NCI-H2171 treated with DMSO at 0.1 percent for 48 hours (cell line): ENCODE measurements around the gene LDLRAD3.

Experiments
- DNase-seq: peaks from one replicate; lab custom pipeline; 2025; lab: John Stamatoyannopoulos, UW

The LDLRAD3 gene

GRCh38 chr11:36213393-36213840 is 269.6 kb downstream of the LDLRAD3 start:
- no peak for DNase-seq

- no peak for DNase-seq
Measured at GRCh38 chr11:36214480-36214879, 270.6 kb downstream of the LDLRAD3 start.

GRCh38 chr11:36214976-36215692 is 271.3 kb downstream of the LDLRAD3 start:
- no peak for DNase-seq

- no peak for DNase-seq
Measured at GRCh38 chr11:36215693-36216060, 271.8 kb downstream of the LDLRAD3 start.

- no peak for DNase-seq
Measured at GRCh38 chr11:36216061-36216615, 272.3 kb downstream of the LDLRAD3 start.

- no peak for DNase-seq
Measured at GRCh38 chr11:36218283-36218921, 274.5 kb downstream of the LDLRAD3 start.

GRCh38 chr11:36219996-36220395 is 276.1 kb downstream of the LDLRAD3 start:
- DNase-seq, result no peak

- DNase-seq, result no peak
Measured at GRCh38 chr11:36222831-36223635, 279.2 kb downstream of the LDLRAD3 start.

- DNase-seq, result peak; percentile 76
Measured at GRCh38 chr11:36224209-36224882, 280.5 kb downstream of the LDLRAD3 start.

- no peak for DNase-seq
Measured at GRCh38 chr11:36227044-36227443, 283.2 kb downstream of the LDLRAD3 start.

- no peak for DNase-seq
Measured at GRCh38 chr11:36228689-36229088, 284.8 kb downstream of the LDLRAD3 start.

GRCh38 chr11:36229091-36229705 is 285.3 kb downstream of the LDLRAD3 start:
- peak; percentile 98 for DNase-seq

- DNase-seq, result peak; percentile 42
Measured at GRCh38 chr11:36230779-36231699, 287.2 kb downstream of the LDLRAD3 start.

GRCh38 chr11:36233204-36233603 is 289.3 kb downstream of the LDLRAD3 start:
- no peak for DNase-seq

- DNase-seq, result no peak
Measured at GRCh38 chr11:36234825-36235224, 291.0 kb downstream of the LDLRAD3 start.

GRCh38 chr11:36235750-36236149 is 291.9 kb downstream of the LDLRAD3 start:
- no peak for DNase-seq

- DNase-seq, result no peak
Measured at GRCh38 chr11:36237391-36237790, 293.5 kb downstream of the LDLRAD3 start.

GRCh38 chr11:36238036-36238631 is 294.3 kb downstream of the LDLRAD3 start:
- no peak for DNase-seq

GRCh38 chr11:36238881-36239280 is 295.0 kb downstream of the LDLRAD3 start:
- no peak for DNase-seq

GRCh38 chr11:36239636-36240035 is 295.8 kb downstream of the LDLRAD3 start:
- DNase-seq, result peak; percentile 97
